ENCODE results near the gene PKP4. TPM values are rescaled to one million over a fixed set of nuclear protein-coding genes. Genes with fewer than 3 reads are reported as not detected.

Gene PKP4
- total and polyA plus RNA-seq, 2 of the 8 experiments (the other 6 are each of a cell fraction or from before 2014, with no cell fraction given): 48.2 to 88.0 TPM

GRCh38 chr2:158723921-158724802, 267.4 kb downstream of the PKP4 start (continued):
- no peak; the same call in 1 of the 2 replicates for TF ChIP-seq KDM1A (IDR thresholded peaks at IDR 0.05; ENCODE audit: borderline replicate concordance, low read length)
- TF ChIP-seq CHD2 (IDR thresholded peaks at IDR 0.05; ENCODE audit: low read length): no peak
- no peak for TF ChIP-seq TCF12 (IDR thresholded peaks at IDR 0.05; ENCODE audit: low read depth, low read length)
- TF ChIP-seq SP4 (IDR thresholded peaks at IDR 0.05; ENCODE audit: low read length): no peak
- peak; percentile 50 to 62; a peak in 3 of 4 replicates for TF ChIP-seq RAD21 (IDR thresholded peaks at IDR 0.05 in 1 of 2, conservative IDR thresholded peaks at IDR 0.05 in 1 of 2; ENCODE audit: low read depth in 2 of 2, low read length in 2 of 2)
- TF ChIP-seq EGR1 (IDR thresholded peaks at IDR 0.05; ENCODE audit: borderline replicate concordance, low read depth, low read length): no peak
